GOT3 (cell line): ENCODE measurements around the gene CYP21A2.
"Not testable (repeated sequence)": the region's sequence is repeated elsewhere in the genome, so short reads cannot be mapped to it uniquely, and the experiment has no call there.

Source experiments
- DNase-seq: peaks from one replicate; lab custom pipeline; 2025; ENCODE audit warnings: mixed read lengths; lab: John Stamatoyannopoulos, UW

CYP21A2 gene

GRCh38 chr6:32035283-32036013 is 2.8 kb upstream of the CYP21A2 start:
- not testable (repeated sequence) for DNase-seq

- not testable (repeated sequence) for DNase-seq
Observed at GRCh38 chr6:32037136-32037535, 1.1 kb upstream of the CYP21A2 start.

GRCh38 chr6:32038878-32039277 is 663 bp downstream of the CYP21A2 start:
- DNase-seq, result not testable (repeated sequence)

GRCh38 chr6:32039321-32040274 is 1.4 kb downstream of the CYP21A2 start:
- DNase-seq, result not testable (repeated sequence)

DNA sequence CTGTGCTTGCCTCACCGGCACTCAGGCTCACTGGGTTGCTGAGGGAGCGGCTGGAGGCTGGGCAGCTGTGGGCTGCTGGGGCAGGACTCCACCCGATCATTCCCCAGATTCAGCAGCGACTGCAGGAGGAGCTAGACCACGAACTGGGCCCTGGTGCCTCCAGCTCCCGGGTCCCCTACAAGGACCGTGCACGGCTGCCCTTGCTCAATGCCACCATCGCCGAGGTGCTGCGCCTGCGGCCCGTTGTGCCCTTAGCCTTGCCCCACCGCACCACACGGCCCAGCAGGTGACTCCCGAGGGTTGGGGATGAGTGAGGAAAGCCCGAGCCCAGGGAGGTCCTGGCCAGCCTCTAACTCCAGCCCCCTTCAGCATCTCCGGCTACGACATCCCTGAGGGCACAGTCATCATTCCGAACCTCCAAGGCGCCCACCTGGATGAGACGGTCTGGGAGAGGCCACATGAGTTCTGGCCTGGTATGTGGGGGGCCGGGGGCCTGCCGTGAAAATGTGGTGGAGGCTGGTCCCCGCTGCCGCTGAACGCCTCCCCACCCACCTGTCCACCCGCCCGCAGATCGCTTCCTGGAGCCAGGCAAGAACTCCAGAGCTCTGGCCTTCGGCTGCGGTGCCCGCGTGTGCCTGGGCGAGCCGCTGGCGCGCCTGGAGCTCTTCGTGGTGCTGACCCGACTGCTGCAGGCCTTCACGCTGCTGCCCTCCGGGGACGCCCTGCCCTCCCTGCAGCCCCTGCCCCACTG is 2.3 kb downstream of the CYP21A2 start:
- not testable (repeated sequence) for DNase-seq

GRCh38 chr6:32041050-32041321 is 2.8 kb downstream of the CYP21A2 start:
- DNase-seq, result not testable (repeated sequence)

DNA sequence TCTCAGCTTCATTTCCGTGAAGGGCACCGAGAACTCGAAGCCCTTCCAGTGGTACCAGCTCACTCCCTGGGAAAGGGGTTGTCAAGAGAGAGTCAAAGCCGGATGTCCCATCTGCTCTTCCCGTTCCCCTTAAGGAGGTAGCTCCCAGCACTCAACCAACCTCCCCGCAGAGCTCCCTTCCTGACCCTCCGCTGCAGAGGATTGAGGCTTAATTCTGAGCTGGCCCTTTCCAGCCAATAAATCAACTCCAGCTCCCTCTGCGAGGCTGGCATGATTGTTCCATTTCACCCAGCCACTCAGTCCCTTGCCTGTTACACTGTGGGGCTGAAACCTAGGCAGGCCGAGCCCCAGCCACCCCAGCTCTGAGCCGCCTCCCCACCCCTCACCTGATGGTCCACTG is 3.2 kb downstream of the CYP21A2 start:
- not testable (repeated sequence) for DNase-seq

DNA sequence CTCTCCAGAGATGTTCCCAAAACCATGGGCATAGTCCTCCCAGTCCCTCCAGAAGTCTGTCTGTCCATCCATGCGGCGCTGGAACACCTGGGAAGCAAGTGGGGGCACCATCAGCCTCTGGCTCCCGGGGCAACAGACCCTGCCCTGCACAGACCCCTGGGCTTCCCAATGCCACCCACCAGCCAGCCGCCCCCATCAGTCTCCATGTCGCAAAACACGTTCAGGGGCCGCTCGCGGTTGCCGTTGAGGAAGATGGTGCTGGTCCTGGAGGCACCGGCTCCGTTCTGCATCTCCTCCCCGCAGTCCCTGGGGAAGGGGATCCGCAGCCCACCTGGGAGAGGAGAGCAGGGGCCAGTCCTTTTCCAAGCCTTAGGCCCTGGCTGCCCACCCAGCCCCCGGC is 4.1 kb downstream of the CYP21A2 start:
- not testable (repeated sequence) for DNase-seq

DNA sequence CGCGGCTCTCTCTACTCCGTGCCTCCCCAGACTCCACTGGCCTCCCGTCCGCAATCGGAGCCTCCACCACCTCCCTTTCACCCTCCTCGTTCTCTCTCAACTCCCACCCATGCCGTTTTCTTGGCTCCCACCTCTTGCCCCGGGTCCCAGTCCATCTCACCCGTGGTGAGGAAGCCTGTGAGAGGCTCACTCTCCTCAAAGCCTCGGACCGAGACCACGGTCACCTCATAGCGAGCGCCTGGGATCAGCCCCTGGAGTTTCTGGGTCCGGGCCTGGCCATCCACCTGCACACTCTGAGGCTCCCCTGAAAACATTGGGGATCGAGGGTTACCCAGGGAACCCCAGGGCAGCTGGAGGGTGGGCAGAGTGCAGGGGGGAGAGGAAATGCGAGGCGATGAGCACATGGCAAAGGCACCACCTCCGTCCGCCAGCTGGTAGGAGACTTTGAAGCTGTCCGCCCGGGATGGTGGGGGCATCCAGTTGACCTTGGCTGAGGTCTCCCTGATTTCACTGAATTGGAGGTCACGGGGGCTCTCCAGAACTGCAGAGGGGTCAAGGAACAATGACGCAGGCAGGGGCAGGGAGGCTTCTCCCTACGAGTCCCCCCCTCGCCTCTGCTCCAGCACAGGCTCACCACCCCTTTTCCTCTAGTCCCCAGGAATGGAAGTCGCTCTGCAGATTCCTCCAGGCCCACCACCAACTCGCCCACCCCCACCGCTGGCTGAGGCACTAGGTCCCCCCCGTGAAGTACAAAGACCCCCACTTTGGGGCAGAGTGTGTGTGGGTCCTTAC is 5.6 kb downstream of the CYP21A2 start:
- DNase-seq, result not testable (repeated sequence)

DNA sequence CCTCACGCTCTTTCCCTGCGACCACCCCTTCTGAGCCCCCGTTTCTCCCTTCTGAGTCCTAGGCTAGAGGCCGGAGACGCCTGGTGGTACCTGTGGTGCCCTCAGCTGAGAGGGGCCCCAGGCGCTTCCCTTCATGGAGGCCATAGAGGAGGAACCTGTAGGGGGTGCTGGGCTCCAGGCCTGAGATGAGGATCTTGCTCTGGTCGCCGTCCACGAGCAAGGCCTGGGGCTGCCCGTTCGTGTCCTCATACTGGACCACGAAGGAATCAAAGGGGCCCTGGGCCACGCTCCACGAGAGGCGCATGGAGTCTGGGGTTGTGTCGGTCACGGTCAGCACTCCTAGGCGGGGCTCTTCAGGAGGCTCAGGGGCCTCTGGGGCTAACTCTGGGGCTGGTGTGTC is 6.7 kb downstream of the CYP21A2 start:
- not testable (repeated sequence) for DNase-seq

- no peak for DNase-seq
Observed at GRCh38 chr6:32045811-32046449, 7.7 kb downstream of the CYP21A2 start.

GRCh38 chr6:32046450-32047083 is 8.4 kb downstream of the CYP21A2 start:
- DNase-seq, result no peak

GRCh38 chr6:32047084-32047478 is 8.9 kb downstream of the CYP21A2 start:
- DNase-seq, result no peak

GRCh38 chr6:32047539-32047854 is 9.3 kb downstream of the CYP21A2 start:
- DNase-seq, result no peak

DNA sequence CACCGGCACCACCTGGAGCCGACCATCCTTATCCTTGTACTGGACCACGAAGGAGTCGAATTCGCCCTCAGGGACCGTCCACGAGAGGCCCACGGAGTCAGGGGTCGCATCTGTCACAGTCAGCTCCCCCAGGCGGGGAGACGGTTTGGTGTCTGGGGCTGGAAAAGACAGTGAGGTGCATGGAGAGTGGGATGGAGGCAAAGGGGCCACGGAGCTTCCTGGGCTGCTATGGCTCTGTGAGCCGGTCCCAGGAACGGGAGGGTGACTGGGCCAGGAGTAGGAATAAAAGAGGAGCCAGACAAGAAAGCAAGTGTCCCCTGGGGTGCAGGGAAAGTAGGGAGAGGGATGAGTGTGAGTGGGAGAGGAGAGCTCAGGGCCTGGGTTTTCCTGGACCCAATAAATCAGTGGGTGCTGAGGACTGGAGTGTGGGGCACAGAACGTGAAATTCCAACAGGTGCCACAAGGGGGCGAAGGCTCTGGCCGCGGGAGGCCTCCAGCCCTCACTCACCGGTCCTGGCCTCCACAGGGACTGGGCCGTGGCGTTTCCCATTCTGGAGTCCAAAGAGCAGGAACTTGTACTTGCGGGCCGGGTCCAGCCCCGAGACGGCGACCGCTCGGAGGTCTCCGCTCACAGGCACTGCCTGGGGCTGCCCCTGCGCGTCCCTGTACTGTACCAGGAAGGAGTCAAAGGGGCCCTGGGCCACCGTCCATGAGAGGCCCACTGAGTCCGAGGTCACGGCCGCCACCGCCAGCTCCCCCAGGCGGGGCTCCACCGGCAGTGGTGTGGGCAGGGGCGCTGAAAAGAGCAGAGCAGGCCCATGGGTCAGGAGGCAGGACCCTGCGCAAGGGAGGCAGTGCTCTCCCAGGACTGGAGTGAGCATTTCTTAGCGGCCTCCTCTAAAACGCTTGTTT is 9.9 kb downstream of the CYP21A2 start:
- peak; percentile 21 for DNase-seq

DNA sequence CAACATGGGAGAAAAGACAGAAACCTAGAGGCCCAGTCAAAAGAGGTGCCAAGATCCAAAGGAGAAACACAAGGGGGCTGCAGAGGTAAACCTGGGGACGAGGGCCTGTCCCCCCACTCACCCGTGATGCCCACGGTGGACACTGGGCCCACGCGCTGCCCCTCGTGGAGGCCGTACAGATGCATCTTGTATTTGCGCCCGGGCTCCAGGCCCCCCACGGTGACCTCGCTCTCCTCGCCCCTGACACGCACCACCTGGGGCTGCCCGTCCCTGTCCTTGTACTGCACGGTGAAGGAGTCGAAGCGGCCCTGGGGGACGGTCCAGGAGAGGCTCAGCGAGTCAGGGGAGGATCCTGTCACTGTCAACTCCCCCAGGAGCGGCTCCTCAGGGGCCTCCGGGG is 10.9 kb downstream of the CYP21A2 start:
- not testable (repeated sequence) for DNase-seq

DNA sequence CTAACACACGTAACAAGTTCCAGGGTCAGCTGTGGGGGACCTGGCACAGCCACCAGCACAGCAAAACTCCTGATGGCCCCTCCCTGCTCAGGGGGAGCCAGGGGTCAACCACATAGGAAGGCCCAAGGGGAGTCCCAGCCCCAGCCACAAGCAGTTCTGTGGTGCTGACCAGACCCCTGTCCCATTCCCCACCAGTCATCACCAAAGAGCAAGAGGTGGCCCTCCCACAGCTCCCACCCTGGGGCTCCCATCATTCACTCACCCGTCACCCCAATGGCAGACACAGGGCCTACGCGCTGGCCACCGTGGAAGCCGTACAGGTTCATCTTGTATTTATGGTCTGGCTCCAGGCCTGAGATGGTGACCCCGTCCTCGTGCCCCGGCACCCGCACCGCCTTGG is 11.5 kb downstream of the CYP21A2 start:
- not testable (repeated sequence) for DNase-seq

- no peak for DNase-seq
Observed at GRCh38 chr6:32050562-32050961, 12.3 kb downstream of the CYP21A2 start.

DNA sequence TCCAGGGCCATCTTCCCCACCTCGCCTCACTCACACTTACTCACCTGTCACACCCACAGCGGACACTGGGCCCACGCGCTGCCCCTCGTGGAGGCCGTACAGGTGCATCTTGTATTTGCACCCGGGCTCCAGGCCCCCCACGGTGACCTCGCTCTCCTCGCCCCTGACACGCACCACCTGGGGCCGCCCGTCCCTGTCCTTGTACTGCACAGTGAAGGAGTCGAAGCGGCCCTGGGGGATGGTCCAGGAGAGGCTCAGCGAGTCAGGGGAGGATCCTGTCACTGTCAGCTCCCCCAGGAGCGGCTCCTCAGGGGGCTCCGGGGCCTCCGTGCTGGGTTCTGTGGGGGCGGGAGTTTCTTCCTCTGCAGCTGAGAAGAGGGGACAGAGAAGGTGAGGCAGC is 14.4 kb downstream of the CYP21A2 start:
- DNase-seq, result not testable (repeated sequence)

DNA sequence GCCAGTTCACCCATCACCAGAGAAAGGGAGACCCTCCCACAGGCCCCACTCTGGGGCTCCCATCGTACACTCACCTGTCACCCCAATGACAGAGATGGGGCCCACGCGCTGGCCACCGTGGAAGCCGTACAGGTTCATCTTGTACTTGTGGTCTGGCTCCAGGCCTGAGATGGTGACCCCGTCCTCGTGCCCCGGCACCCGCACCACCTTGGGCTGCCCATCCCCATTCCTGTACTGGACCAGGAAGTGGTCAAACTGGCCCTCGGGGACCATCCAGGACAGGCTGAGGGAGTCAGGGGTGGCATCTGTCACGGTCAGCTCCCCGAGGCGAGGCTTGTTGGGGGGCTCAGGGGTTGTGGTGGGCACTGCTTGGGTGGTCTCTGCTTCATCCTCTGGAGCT is 15.1 kb downstream of the CYP21A2 start:
- not testable (repeated sequence) for DNase-seq
